Lung (tissue), 12 donors: ENCODE measurements around the gene FAM193A. TPM values are rescaled to one million over a fixed set of nuclear protein-coding genes. Genes with fewer than 3 reads are reported as not detected.
"Not testable (repeated sequence)": the region's sequence is repeated elsewhere in the genome, so short reads cannot be mapped to it uniquely, and the experiment has no call there.

Experiments used
- ATAC-seq: fragments of 200-7000 bp; cut with Tn5 transposase; one replicate; pipeline ENCODE4 v1.9.1; 2020; ENCODE audit warnings: moderate number of reproducible peaks; ENCODE audit not compliant: insufficient read depth, low FRiP score
- DNase-seq, 3 donors: peaks; one replicate each; pipeline ENCODE4 v3.0.0-alpha.2; 2013 to 2017
- H3K27ac ChIP-seq, 2 donors: one replicate each; pipeline ENCODE4 v1.5.1; 2013; ENCODE audit warnings: mild to moderate bottlenecking in 2 of 2, moderate library complexity in 2 of 2, control low read depth in 1 of 2, inconsistent platforms in 1 of 2, low read depth in 1 of 2, low read length in 1 of 2
- H3K27me3 ChIP-seq, 3 donors: one replicate each; pipeline ENCODE4 v1.5.1; 2013; ENCODE audit warnings: low read length in 2 of 3; ENCODE audit not compliant: control insufficient read depth in 3 of 3, insufficient read depth in 3 of 3
- H3K36me3 ChIP-seq, 4 donors: one replicate each; pipeline ENCODE4 v1.5.1; 2013; ENCODE audit warnings: low read length in 4 of 4, mild to moderate bottlenecking in 1 of 4, moderate library complexity in 1 of 4; ENCODE audit not compliant: control insufficient read depth in 4 of 4, insufficient read depth in 4 of 4
- H3K4me1 ChIP-seq, 5 donors: one replicate each; pipeline ENCODE4 v1.5.1; 2013; ENCODE audit warnings: low read length in 5 of 5, mild to moderate bottlenecking in 2 of 5, moderate library complexity in 1 of 5; ENCODE audit not compliant: control insufficient read depth in 5 of 5, insufficient read depth in 5 of 5
- H3K4me3 ChIP-seq: one replicate; pipeline ENCODE4 v1.5.1; 2013; ENCODE audit warnings: mild to moderate bottlenecking, control low read depth, moderate library complexity
- H3K9ac ChIP-seq, 2 donors: one replicate each; pipeline ENCODE4 v1.5.1; 2013; ENCODE audit warnings: low read length in 2 of 2, control low read depth in 1 of 2; ENCODE audit not compliant: insufficient read depth in 1 of 2
- H3K9me3 ChIP-seq, 4 donors: one replicate each; pipeline ENCODE4 v1.5.1; 2013; ENCODE audit warnings: low read length in 3 of 4, mild to moderate bottlenecking in 1 of 4, moderate library complexity in 1 of 4; ENCODE audit not compliant: control insufficient read depth in 4 of 4, insufficient read depth in 3 of 4
- WGBS, 2 donors: extraction: QIAGEN DNeasy Blood & Tissue Kit; methylation state at CpG; one replicate each; pipeline ENCODE4 v1.1.7; 2013; 5-methylcytosine and 5-hydroxymethylcytosine counted together
- polyA plus RNA-seq, 2 donors: library from polyadenylated mRNA; stranded (reverse); fragments of 200-250 nt; gene quantifications; one replicate each; pipeline ENCODE4 v1.2.1, GENCODE V29; 2013
- total RNA-seq, 2 donors: library from RNA; depleted of rRNA in 1 of 2; stranded (reverse); fragments of >200 nt in 1 of 2; gene quantifications; one replicate each; pipeline ENCODE4 v1.2.1, GENCODE V29; 2014 to 2021
- TF ChIP-seq, protein P1 (sequence below): IDR thresholded peaks from 2 replicates; pipeline ENCODE4 v1.5.1; 2012; ENCODE audit warnings: mild to moderate bottlenecking; ENCODE audit errors: control extremely low read depth, extremely low read depth
- donor health status: control.
- donor health status: control.
- donor health status: Bipolar disorder and iron deficiency.
- donor health status: healthy.
- donor health status: DM: yes; HTN: yes; CAD: no.

Gene FAM193A
- total and polyA plus RNA-seq, 4 donors, result 9.7 to 33.2 (median 17.5) TPM

DNA sequence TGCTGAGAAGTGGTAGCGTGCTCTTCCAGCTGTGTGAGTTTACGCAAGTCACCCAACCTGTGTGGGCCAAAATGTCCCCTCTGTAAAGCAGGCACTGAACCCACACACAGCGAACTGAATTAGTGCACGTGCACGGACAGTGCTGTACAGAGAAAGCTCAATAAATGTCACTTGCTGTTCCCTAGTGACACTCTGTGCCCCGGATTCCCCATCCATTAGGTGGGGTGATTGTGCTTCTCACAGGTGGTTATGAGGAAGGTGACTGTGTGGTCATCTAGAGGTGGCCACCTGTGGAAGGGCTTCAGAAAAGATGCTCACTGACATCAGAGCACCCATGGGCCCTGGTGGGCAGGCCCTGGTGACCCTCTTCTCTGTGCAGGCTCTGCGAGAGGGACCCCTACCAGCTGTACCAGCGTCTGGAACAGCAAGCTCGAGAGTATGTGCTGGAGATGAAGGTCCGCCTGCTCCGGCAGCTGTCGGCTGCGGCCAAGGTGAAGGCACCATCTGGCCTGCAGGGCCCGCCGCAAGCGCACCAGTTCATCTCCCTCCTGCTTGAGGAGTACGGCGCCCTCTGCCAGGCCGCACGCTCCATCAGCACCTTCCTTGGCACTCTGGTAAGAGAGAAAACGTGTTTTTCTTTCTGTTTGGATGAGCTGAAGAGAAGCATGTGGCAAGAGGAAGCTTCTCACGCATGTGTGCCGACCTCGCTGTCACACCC is 94.3 kb downstream of the FAM193A start:
- Histone ChIP-seq H3K9ac (no peak overlapping the region), H3K9me3 (no peaks in the 10 kb centered on the region), H3K36me3 (peaks cover 6 to 41% (median 37%) of the 10 kb centered on the region in 4 donors), H3K27ac (no peak overlapping the region), H3K4me1 (no peaks in the 10 kb centered on the region), H3K4me3 (no peak overlapping the region), H3K27me3 (no peaks in the 10 kb centered on the region)
- TF ChIP-seq, protein P1, sequence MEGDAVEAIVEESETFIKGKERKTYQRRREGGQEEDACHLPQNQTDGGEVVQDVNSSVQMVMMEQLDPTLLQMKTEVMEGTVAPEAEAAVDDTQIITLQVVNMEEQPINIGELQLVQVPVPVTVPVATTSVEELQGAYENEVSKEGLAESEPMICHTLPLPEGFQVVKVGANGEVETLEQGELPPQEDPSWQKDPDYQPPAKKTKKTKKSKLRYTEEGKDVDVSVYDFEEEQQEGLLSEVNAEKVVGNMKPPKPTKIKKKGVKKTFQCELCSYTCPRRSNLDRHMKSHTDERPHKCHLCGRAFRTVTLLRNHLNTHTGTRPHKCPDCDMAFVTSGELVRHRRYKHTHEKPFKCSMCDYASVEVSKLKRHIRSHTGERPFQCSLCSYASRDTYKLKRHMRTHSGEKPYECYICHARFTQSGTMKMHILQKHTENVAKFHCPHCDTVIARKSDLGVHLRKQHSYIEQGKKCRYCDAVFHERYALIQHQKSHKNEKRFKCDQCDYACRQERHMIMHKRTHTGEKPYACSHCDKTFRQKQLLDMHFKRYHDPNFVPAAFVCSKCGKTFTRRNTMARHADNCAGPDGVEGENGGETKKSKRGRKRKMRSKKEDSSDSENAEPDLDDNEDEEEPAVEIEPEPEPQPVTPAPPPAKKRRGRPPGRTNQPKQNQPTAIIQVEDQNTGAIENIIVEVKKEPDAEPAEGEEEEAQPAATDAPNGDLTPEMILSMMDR, result no peak
- ATAC-seq (no peak), DNase-seq (no peak)
- 94% methylated on average over 24 of the region's 24 CpGs for WGBS, 2 donors

DNA sequence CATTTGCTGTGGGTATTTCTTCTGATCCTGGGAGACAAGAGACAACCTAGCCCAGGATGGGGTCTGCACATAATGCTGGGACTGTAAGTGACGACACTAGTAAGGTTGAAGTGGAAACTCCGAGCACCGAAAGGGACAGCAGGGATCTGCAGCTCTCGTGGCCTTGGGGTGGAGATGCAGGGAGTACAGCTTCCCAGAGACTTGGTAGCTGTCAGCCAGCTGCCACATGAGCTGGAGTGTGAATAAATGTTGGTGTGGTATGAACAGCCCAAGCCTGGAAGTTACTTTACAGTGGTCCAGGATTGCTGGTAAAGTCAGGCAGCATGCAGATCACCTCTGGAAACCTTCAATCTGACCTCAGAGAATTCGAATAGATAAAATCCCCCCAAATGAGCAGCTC is 97.6 kb downstream of the FAM193A start:
- H3K36me3 ChIP-seq, result peaks cover 9 to 43% (median 36%) of the 10 kb centered on the region in 4 donors
- TF ChIP-seq, protein P1, result no peak
- H3K9ac ChIP-seq, result no peak overlapping the region
- WGBS, 2 donors, result 90 to 93% methylated on average over 5 of the region's 5 CpGs
- DNase-seq, result no peak
- no peaks in the 10 kb centered on the region for H3K4me1 ChIP-seq
- H3K27me3 ChIP-seq, result no peaks in the 10 kb centered on the region
- ATAC-seq, result no peak
- H3K4me3 ChIP-seq, result no peak overlapping the region
- H3K27ac ChIP-seq, result no peak overlapping the region
- no peaks in the 10 kb centered on the region for H3K9me3 ChIP-seq

DNA sequence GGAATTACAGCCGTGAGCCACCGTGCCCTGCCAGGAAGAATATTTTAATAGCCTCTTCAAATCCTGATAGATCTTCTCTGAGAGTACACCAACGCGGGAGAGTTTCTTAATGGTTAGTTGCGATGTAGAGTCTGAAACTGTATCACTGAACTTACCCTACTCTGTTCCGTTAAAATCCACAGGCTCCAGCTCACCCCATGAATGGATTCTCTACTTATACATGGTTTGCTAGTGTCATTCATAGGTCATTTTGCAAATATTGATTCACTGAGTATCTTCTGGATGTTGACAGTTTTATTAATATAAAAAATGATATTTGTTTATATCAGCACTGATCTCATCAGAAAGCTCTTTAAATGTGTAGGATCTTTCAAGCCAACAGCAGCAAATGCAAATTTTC is 99.9 kb downstream of the FAM193A start:
- DNase-seq (no peak), ATAC-seq (no peak)
- no peak overlapping the region for H3K27ac ChIP-seq
- no peak overlapping the region for H3K4me3 ChIP-seq
- WGBS, 2 donors, result 92 to 95% methylated on average over 6 of the region's 6 CpGs
- TF ChIP-seq, protein P1, result no peak
- H3K4me1 ChIP-seq, result peaks cover 0 to 2% (median 0%) of the 10 kb centered on the region in 5 donors
- no peak overlapping the region for H3K9ac ChIP-seq
- H3K27me3 ChIP-seq, result no peaks in the 10 kb centered on the region
- no peaks in the 10 kb centered on the region for H3K9me3 ChIP-seq
- peaks cover 21 to 45% (median 34%) of the 10 kb centered on the region in 4 donors for H3K36me3 ChIP-seq

DNA sequence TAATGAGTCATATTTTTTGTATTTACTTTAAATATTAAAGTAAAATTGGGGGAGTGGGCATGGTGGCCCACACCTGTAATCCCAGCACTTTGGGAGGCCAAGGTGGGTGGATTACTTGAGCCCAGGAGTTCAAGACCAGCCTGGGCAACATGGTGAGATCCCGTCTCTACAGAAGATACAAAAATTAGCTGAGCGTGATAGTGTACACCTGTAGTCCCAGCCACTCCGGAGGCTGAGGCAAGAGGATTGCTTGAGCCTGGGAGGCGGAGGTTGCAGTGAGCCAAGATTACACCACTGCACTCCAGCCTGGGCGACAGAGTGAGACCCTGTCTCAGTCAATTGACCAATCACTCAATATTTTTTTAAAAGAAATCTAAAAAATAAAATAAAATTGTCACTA is 100.5 kb downstream of the FAM193A start:
- H3K27me3 ChIP-seq, H3K9me3 ChIP-seq, H3K4me3 ChIP-seq, ATAC-seq, H3K4me1 ChIP-seq, H3K9ac ChIP-seq, H3K27ac ChIP-seq, DNase-seq: not testable (repeated sequence)
- 93 to 94% methylated on average over 5 of the region's 5 CpGs for WGBS, 2 donors
- H3K36me3 ChIP-seq, result peaks cover 21 to 40% (median 29%) of the 10 kb centered on the region in 4 donors
